K562 (cell line): ENCODE data around the gene NACA2. TPM values are rescaled to one million over a fixed set of nuclear protein-coding genes. Genes with fewer than 3 reads are reported as not detected.
A peak's percentile ranks its signal among the peaks of the same experiment; 100 is the strongest.

Source experiments
- ATAC-seq: fragments of 200-7000 bp; cut with Tn5 transposase; 3 replicates; pipeline ENCODE4 v1.9.1; 2020; ENCODE audit warnings: moderate library complexity
- BruUV-seq: library from RNA; stranded (reverse); fragments of 400-500 nt; replicated peaks from 2 replicates; lab custom pipeline; 2021; lab: Mats Ljungman, UMichigan
- CTCF ChIA-PET: fragments of 300-600 bp; formaldehyde crosslinking; extraction: SDS; loops from one replicate; lab custom pipeline; 2021; ENCODE audit warnings: low intra/inter-chr PET ratio; lab: Yijun Ruan, JAX
- POLR2A ChIA-PET: fragments of 300-600, 350-650 bp; sonication (Branson Sonifier 250); formaldehyde crosslinking; extraction: SDS; loops from one replicate; lab custom pipeline; 2021; ENCODE audit warnings: antibody characterized with exemption, inconsistent platforms; lab: Yijun Ruan, JAX
- DNase-seq, 4 experiments: peaks; one replicate each; pipeline versions ENCODE4 v3.0.0 to v3.0.0-alpha.2; 2011 to 2018; ENCODE audit warnings: low spot score in 3 of 4, mixed read lengths in 3 of 4; ENCODE audit errors: extremely low read depth in 1 of 4
- FAIRE-seq: peaks from 2 replicates; lab custom pipeline; 2011; peaks lifted over from hg19 to GRCh38; lab: Jason Lieb, UNC
- H2AFZ ChIP-seq: 2 replicates; pipeline ENCODE4 v1.6.0; 2011; ENCODE audit warnings: low read depth, low read length, control low read depth, inconsistent platforms
- H3K27ac ChIP-seq: fragments of 200-600 bp; 3 replicates; pipeline ENCODE4 v1.8.0; 2011; ENCODE audit warnings: low read depth, mild to moderate bottlenecking, control low read depth, inconsistent platforms, low read length, moderate library complexity, mixed read lengths; ENCODE audit errors: extremely low read depth
- H3K27me3 ChIP-seq, 2 experiments: fragments of 300-600 bp in 1 of 2; 2 replicates in 1 of 2; 3 replicates in 1 of 2; pipeline versions ENCODE4 v1.6.0 to v1.8.0; 2011; ENCODE audit warnings: inconsistent platforms in 2 of 2, low read length in 2 of 2, mild to moderate bottlenecking in 1 of 2, mixed read lengths in 1 of 2, moderate library complexity in 1 of 2; ENCODE audit not compliant: control insufficient read depth in 2 of 2, insufficient read depth in 2 of 2
- H3K36me3 ChIP-seq: fragments of 300-600 bp; 3 replicates; pipeline ENCODE4 v1.8.0; 2011; ENCODE audit warnings: mild to moderate bottlenecking, low read length, inconsistent platforms; ENCODE audit not compliant: control insufficient read depth, insufficient read depth
- H3K4me1 ChIP-seq, 2 experiments: fragments of 200-600 bp in 1 of 2; replicated peaks in 1 of 2; 2 replicates in 1 of 2; 3 replicates in 1 of 2; pipeline versions ENCODE4 v1.5.1 to v1.8.0; 2011; ENCODE audit warnings: inconsistent platforms in 2 of 2, low read length in 2 of 2, mild to moderate bottlenecking in 1 of 2, mixed read lengths in 1 of 2, moderate library complexity in 1 of 2; ENCODE audit not compliant: control insufficient read depth in 2 of 2, insufficient read depth in 2 of 2
- H3K4me2 ChIP-seq: 2 replicates; pipeline ENCODE4 v1.6.1; 2011; ENCODE audit warnings: low read length, control low read depth, inconsistent platforms, mixed read lengths; ENCODE audit not compliant: insufficient read depth
- H3K4me3 ChIP-seq: fragments of 200-600 bp; sonication (generic), shearing (Covaris generic); 2 replicates; pipeline ENCODE4 v1.5.1; 2016; ENCODE audit warnings: control low read depth, inconsistent platforms
- H3K79me2 ChIP-seq: fragments of 200-600 bp; 3 replicates; pipeline ENCODE4 v1.8.0; 2011; ENCODE audit warnings: low read length, inconsistent platforms; ENCODE audit not compliant: control insufficient read depth, insufficient read depth
- H3K9ac ChIP-seq, 2 experiments: 2 replicates each; pipeline versions ENCODE4 v1.6.0 to v1.6.1; 2011; ENCODE audit warnings: low read depth in 2 of 2, low read length in 2 of 2, control low read depth in 1 of 2, inconsistent platforms in 1 of 2, mild to moderate bottlenecking in 1 of 2, mixed read lengths in 1 of 2; ENCODE audit not compliant: insufficient read depth in 1 of 2
- H3K9me1 ChIP-seq: one replicate; pipeline ENCODE4 v1.6.0; 2011; ENCODE audit warnings: inconsistent platforms, mild to moderate bottlenecking, low read length, moderate library complexity; ENCODE audit not compliant: control insufficient read depth, insufficient read depth
- H3K9me3 ChIP-seq: replicated peaks from 2 replicates; pipeline ENCODE4 v1.5.1; 2011; ENCODE audit warnings: low read depth, low read length, inconsistent platforms; ENCODE audit not compliant: control insufficient read depth, insufficient read depth
- H4K20me1 ChIP-seq: replicated peaks from 2 replicates; pipeline ENCODE4 v1.6.1; 2011; ENCODE audit warnings: low read length, inconsistent platforms, mixed read lengths; ENCODE audit not compliant: control insufficient read depth, insufficient read depth
- ATF1 ChIP-seq, 2 experiments: fragments of 450-650 bp in 1 of 2; IDR thresholded peaks; 2 replicates each; pipeline ENCODE4 v1.6.1; 2016; ENCODE audit warnings: missing compliant biosample characterization in 1 of 2, missing genetic modification characterization in 1 of 2
- MBD2 ChIP-seq: sonication (generic); IDR thresholded peaks from 2 replicates; pipeline ENCODE4 v1.6.1; 2016; ENCODE audit warnings: low read depth, borderline replicate concordance
- PTTG1 ChIP-seq: fragments of 450-650 bp; IDR thresholded peaks from 2 replicates; pipeline ENCODE4 v1.6.1; 2016; ENCODE audit warnings: low read depth, mild to moderate bottlenecking, missing genetic modification characterization, missing compliant biosample characterization
- RFX5 ChIP-seq: IDR thresholded peaks from 2 replicates; pipeline ENCODE4 v1.6.1; 2011; ENCODE audit warnings: low read depth, mild to moderate bottlenecking, improper control_type of control experiment, low read length
- ZBTB11 ChIP-seq, 3 experiments: fragments of 200-800 bp in 1 of 3; fragments of 250-450 bp in 1 of 3; fragments of 450-650 bp in 1 of 3; sonication (Bioruptor Pico) in 1 of 3; sonication (Bioruptor generic) in 1 of 3; formaldehyde crosslinking in 1 of 3; IDR thresholded peaks; 2 replicates each; pipeline versions ENCODE4 v1.6.1 to v1.8.0; 2016 to 2022; ENCODE audit warnings: mild to moderate bottlenecking in 2 of 3, missing genetic modification characterization in 2 of 3, missing compliant biosample characterization in 1 of 3, moderate library complexity in 1 of 3
- WGBS: fragments of 100-300 bp; shearing (Covaris generic); methylation state at CpG from one replicate; pipeline ENCODE4 v1.1.6; 2016; ENCODE audit warnings: low coverage, mixed read lengths; ENCODE audit not compliant: insufficient coverage; ENCODE audit errors: missing lambda C conversion rate; 5-methylcytosine and 5-hydroxymethylcytosine counted together
- in situ Hi-C: fragments of 300-500 bp; cut with MboI; formaldehyde crosslinking; loops from 4 replicates; pipeline ENCODE4 v1.15.0; 2018; ENCODE audit warnings: inconsistent platforms, mixed read lengths
- intact Hi-C: fragments of 100-400 bp; cut with micrococcal nuclease; formaldehyde crosslinking; loops from 2 replicates; pipeline ENCODE4 v1.14.2; 2022
- polyA plus RNA-seq, 8 experiments: library from polyadenylated mRNA; depleted of rRNA in 4 of 8; stranded (reverse) in 5 of 8; unstranded in 3 of 8; fragments of >200 nt; fragmentation: Nextera tagmentation in 2 of 8; fragmentation: Illumina TruSeq in 1 of 8; extraction: Ambion mirVana in 2 of 8; extraction: Trizol in 1 of 8; gene quantifications; 2 replicates each; pipeline versions ENCODE4 v1.2.1 to v1.2.3, GENCODE V29; 2011 to 2014; ENCODE audit warnings: inconsistent platforms in 1 of 8, missing spikeins in 1 of 8
- total RNA-seq, 7 experiments: library from RNA; depleted of rRNA in 6 of 7; stranded (reverse); fragments of >200 nt in 6 of 7; fragmentation: Illumina TruSeq in 2 of 7; extraction: Trizol in 2 of 7; gene quantifications; 2 replicates each; pipeline versions ENCODE4 v1.2.1 to v1.2.3, GENCODE V29; 2011 to 2021; ENCODE audit warnings: low replicate concordance in 1 of 7

The NACA2 gene
- total and polyA plus RNA-seq, 9 of the 15 experiments (the other 6 are each of a cell fraction or from before 2014, with no cell fraction given): 0.13 to 0.29 (median 0.23) TPM; not detected in 4

GRCh38 chr17:61570118-61570517, 20.9 kb downstream of the NACA2 start:
- no peak overlapping the region for H3K9ac ChIP-seq
- DNase-seq (no peak), ATAC-seq (no peak), FAIRE-seq (no peak)
- H3K4me3 ChIP-seq: no peak overlapping the region
- no peaks in the 10 kb centered on the region for H3K79me2 ChIP-seq
- in situ Hi-C loops (no loop called here), intact Hi-C loops (no loop called here)
- H3K27ac ChIP-seq: no peak overlapping the region
- no TSS peak for BruUV-seq
- TF ChIP-seq ZBTB11 (CRISPR knock-in tag; IDR thresholded peaks at IDR 0.05) (peak in 1 of 3 experiments; percentile 93; a peak in 2 of 6 replicates), ATF1 (CRISPR knock-in tag; IDR thresholded peaks at IDR 0.05) (no peak), ATF1 (tag; IDR thresholded peaks at IDR 0.05) (0 out of 2 replicates have a peak, but pooled peaks have one; percentile 14), RFX5 (peak; percentile 93), MBD2 (no peak), PTTG1 (tag) (no peak)
- CTCF ChIA-PET: no interaction called here
- no peaks in the 10 kb centered on the region for H3K9me3 ChIP-seq
- H3K4me2 ChIP-seq: no peak overlapping the region
- WGBS: 6% methylated on average over 1 of the region's 1 CpG
- H3K4me1 ChIP-seq: no peaks in the 10 kb centered on the region
- no peaks in the 10 kb centered on the region for H3K36me3 ChIP-seq
- H2AFZ ChIP-seq: no peak overlapping the region
- no peaks in the 10 kb centered on the region; a peak in 1 of 5 replicates for H3K27me3 ChIP-seq
- no peaks in the 10 kb centered on the region; the same call in 1 of the 2 replicates for H4K20me1 ChIP-seq
- H3K9me1 ChIP-seq: no peaks in the 10 kb centered on the region
- POLR2A ChIA-PET: no interaction called here
